Lower lobe of right lung (tissue), 2 donors: ENCODE data around the gene AGTR1. TPM values are rescaled to one million over a fixed set of nuclear protein-coding genes. Genes with fewer than 3 reads are reported as not detected.

Experiments
- ATAC-seq, 2 donors: fragments of 200-7000 bp; cut with Tn5 transposase; one replicate each; pipeline ENCODE4 v1.9.1; 2020 to 2022; ENCODE audit warnings: mild to moderate bottlenecking in 2 of 2, moderate library complexity in 2 of 2
- DNase-seq: peaks from one replicate; pipeline ENCODE4 v3.0.0-alpha.2; 2020
- H3K27ac ChIP-seq: fragments of 200-600 bp; one replicate; pipeline ENCODE4 v1.8.0; 2022
- H3K27me3 ChIP-seq: fragments of 200-600 bp; one replicate; pipeline ENCODE4 v1.8.0; 2022; ENCODE audit warnings: low read depth
- H3K36me3 ChIP-seq: fragments of 200-600 bp; one replicate; pipeline ENCODE4 v1.8.0; 2022; ENCODE audit warnings: mild to moderate bottlenecking
- H3K4me1 ChIP-seq: fragments of 200-600 bp; one replicate; pipeline ENCODE4 v1.8.0; 2022
- H3K4me3 ChIP-seq: fragments of 200-600 bp; one replicate; pipeline ENCODE4 v1.8.0; 2022; ENCODE audit warnings: mild to moderate bottlenecking
- H3K9me3 ChIP-seq: fragments of 200-600 bp; one replicate; pipeline ENCODE4 v1.8.0; 2022
- CTCF ChIP-seq: fragments of 200-600 bp; IDR thresholded peaks from one replicate; pipeline ENCODE4 v1.8.0; 2022; ENCODE audit warnings: antibody characterized with exemption, mild to moderate bottlenecking
- intact Hi-C: fragments of 100-400 bp; cut with DNase I; formaldehyde crosslinking; loops from one replicate; pipeline ENCODE4 v1.11.0; 2022
- total RNA-seq: library from RNA; stranded (reverse); fragmentation: NEBNext Ultra II Directional; extraction: Animal tissue kit (Norgen Biotek cat#: 25700); gene quantifications from one replicate; pipeline ENCODE4 v1.2.1, GENCODE V29; 2021
- donor health status: DM: no; HTN: yes; CAD: no; lungs with severe emphysema.

AGTR1 gene
- total RNA-seq, 1 donor from 2014 or later: 10.8 TPM

DNA sequence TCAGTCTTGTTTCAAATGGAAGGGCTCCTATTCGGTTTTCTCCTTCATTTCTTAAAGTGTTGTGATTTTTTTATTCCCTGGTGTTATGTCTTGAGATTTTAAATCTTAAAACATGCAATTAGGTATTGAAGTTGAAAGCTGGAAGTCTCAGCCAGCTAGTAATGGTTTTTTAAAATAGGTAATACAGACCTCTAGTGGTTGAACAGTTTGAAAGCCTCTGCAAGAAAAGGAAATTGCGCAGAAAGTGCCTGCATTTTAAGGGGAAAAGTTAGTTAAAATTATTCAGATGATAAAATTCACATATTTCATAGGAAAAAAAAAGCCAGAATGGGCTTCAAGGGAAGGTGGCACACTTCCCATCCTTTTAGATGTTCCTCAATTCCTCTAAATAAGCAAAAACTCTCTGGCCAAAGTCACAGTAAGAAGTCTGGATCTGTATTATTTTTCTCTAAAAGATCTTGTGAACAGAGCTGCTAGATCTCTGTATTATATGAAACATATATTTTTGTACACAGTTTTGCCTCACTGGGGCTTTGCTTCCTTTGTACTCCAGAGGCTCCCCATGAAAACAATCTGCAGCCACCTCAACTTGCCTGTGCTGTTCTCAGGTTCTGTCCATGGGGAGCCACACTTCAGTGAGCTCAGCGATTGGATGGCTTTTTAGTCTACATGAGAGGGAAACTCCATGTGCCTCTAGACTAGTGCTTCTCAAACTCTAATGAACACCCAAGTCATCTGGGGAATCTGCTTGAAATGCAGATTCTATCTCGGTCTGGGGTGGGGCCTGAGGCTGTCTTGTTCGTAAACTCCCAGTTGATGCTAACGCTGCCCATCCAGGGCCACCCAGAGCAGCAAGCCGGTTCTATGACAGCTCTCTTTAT, 21.5 kb downstream of the AGTR1 start:
- TF ChIP-seq CTCF: peak; percentile 19
- Histone ChIP-seq H3K9me3 (no peaks in the 10 kb centered on the region), H3K4me3 (no peak overlapping the region), H3K4me1 (no peaks in the 10 kb centered on the region), H3K27me3 (no peaks in the 10 kb centered on the region), H3K36me3 (no peaks in the 10 kb centered on the region), H3K27ac (no peak overlapping the region)
- no peak for ATAC-seq
- intact Hi-C loops: no loop called here
- DNase-seq: no peak

GRCh38 chr3:148720873-148721272, 23.2 kb downstream of the AGTR1 start:
- H3K4me3 ChIP-seq: no peak overlapping the region
- no peaks in the 10 kb centered on the region for H3K9me3 ChIP-seq
- H3K36me3 ChIP-seq: no peaks in the 10 kb centered on the region
- H3K27ac ChIP-seq: no peak overlapping the region
- intact Hi-C loops: no loop called here
- DNase-seq: no peak
- H3K4me1 ChIP-seq: no peaks in the 10 kb centered on the region
- ATAC-seq: no peak
- no peak for TF ChIP-seq CTCF
- no peaks in the 10 kb centered on the region for H3K27me3 ChIP-seq

- TF ChIP-seq CTCF: no peak
- intact Hi-C loops: no loop called here
- ATAC-seq (no peak), DNase-seq (no peak)
- H3K9me3 ChIP-seq: no peaks in the 10 kb centered on the region
- H3K36me3 ChIP-seq: no peaks in the 10 kb centered on the region
- H3K4me1 ChIP-seq: no peaks in the 10 kb centered on the region
- no peaks in the 10 kb centered on the region for H3K27me3 ChIP-seq
- no peak overlapping the region for H3K4me3 ChIP-seq
- H3K27ac ChIP-seq: no peak overlapping the region
These were observed 25.9 kb downstream of the AGTR1 start for GRCh38 chr3:148723631-148724030.

GRCh38 chr3:148727231-148727630, 29.5 kb downstream of the AGTR1 start:
- TF ChIP-seq CTCF: peak; percentile 31
- no peak overlapping the region for H3K27ac ChIP-seq
- ATAC-seq (peak in 1 of 2 donors; percentile 36), DNase-seq (no peak)
- no peaks in the 10 kb centered on the region for H3K36me3 ChIP-seq
- no peaks in the 10 kb centered on the region for H3K27me3 ChIP-seq
- H3K4me1 ChIP-seq: no peaks in the 10 kb centered on the region
- H3K4me3 ChIP-seq: no peak overlapping the region
- H3K9me3 ChIP-seq: no peaks in the 10 kb centered on the region
- intact Hi-C loops: no loop called here

DNA sequence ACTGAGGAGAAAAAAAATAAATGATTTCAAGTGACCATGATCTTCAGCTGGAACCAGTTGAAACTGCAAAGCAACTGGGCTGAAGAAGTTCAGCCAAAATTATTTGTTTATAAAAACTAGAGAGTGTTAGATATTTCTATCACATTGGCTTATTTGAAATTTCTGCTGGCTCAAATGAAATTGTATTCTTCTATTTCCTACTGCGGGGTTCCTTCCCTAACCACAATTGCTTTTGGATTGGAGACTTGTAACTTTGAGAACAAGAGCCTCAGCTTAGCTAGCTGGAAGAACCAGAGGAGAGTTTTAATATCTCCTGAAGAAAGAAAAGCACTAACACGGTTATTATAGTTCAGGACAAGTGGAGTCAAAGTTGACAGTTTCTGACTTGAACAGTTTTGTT, 31.1 kb downstream of the AGTR1 start:
- no peaks in the 10 kb centered on the region for H3K27me3 ChIP-seq
- DNase-seq: no peak

More for the DNA sequence above, 31.1 kb downstream of the AGTR1 start:
- no peaks in the 10 kb centered on the region for H3K36me3 ChIP-seq
- no peaks in the 10 kb centered on the region for H3K9me3 ChIP-seq
- no peaks in the 10 kb centered on the region for H3K4me1 ChIP-seq
- ATAC-seq: no peak
- H3K27ac ChIP-seq: no peak overlapping the region
- TF ChIP-seq CTCF: no peak
- intact Hi-C loops: no loop called here
- no peak overlapping the region for H3K4me3 ChIP-seq
